Large intestine (tissue), 3 donors: ENCODE data around the gene PTPRN2. TPM values are rescaled to one million over a fixed set of nuclear protein-coding genes. Genes with fewer than 3 reads are reported as not detected.
"Not testable (repeated sequence)": the region's sequence is repeated elsewhere in the genome, so short reads cannot be mapped to it uniquely, and the experiment has no call there.

ENCODE experiments used
- DNase-seq, 2 donors: peaks; one replicate each; pipeline versions ENCODE4 v3.0.0 to v3.0.0-alpha.2; 2013
- H3K27ac ChIP-seq: one replicate; pipeline ENCODE4 v1.5.1; 2013; ENCODE audit warnings: low read length
- H3K27me3 ChIP-seq: 2 replicates; pipeline ENCODE4 v1.6.1; 2013; ENCODE audit warnings: low read length; ENCODE audit not compliant: control insufficient read depth, insufficient read depth
- H3K36me3 ChIP-seq: 2 replicates; pipeline ENCODE4 v1.6.1; 2013; ENCODE audit warnings: low read length; ENCODE audit not compliant: control insufficient read depth, insufficient read depth
- H3K4me1 ChIP-seq: one replicate; pipeline ENCODE4 v1.6.1; 2013; ENCODE audit warnings: low read length; ENCODE audit not compliant: control insufficient read depth, insufficient read depth
- H3K4me3 ChIP-seq: one replicate; pipeline ENCODE4 v1.5.1; 2013; ENCODE audit warnings: low read length
- H3K9me3 ChIP-seq: one replicate; pipeline ENCODE4 v1.6.1; 2013; ENCODE audit warnings: mild to moderate bottlenecking, low read depth, low read length, moderate library complexity; ENCODE audit not compliant: control insufficient read depth
- WGBS: methylation state at CpG from one replicate; pipeline ENCODE4 v1.1.5; 2013; ENCODE audit warnings: low lambda C conversion rate; ENCODE audit not compliant: insufficient coverage; 5-methylcytosine and 5-hydroxymethylcytosine counted together
- polyA plus RNA-seq: library from polyadenylated mRNA; unstranded; fragments of 120-200 nt; gene quantifications from one replicate; pipeline ENCODE4 v1.2.1, GENCODE V29; 2013

Gene PTPRN2
- polyA plus RNA-seq, 1 donor = 13.4 TPM

GRCh38 chr7:157702311-157703023 is 885.2 kb downstream of the PTPRN2 start:
- Histone ChIP-seq H3K9me3 (no peaks in the 10 kb centered on the region), H3K27me3 (peaks cover 9% of the 10 kb centered on the region), H3K27ac (no peak overlapping the region), H3K4me3 (no peak overlapping the region), H3K36me3 (no peaks in the 10 kb centered on the region), H3K4me1 (no peaks in the 10 kb centered on the region)
- no CpG with 5 or more reads among the region's 21 CpGs for WGBS
- no peak for DNase-seq

GRCh38 chr7:157701395-157702180 is 886.0 kb downstream of the PTPRN2 start:
- H3K4me3 ChIP-seq, H3K9me3 ChIP-seq, H3K4me1 ChIP-seq, H3K36me3 ChIP-seq, H3K27ac ChIP-seq, DNase-seq, H3K27me3 ChIP-seq: not testable (repeated sequence)
- WGBS = no CpG with 5 or more reads among the region's 34 CpGs

GRCh38 chr7:157700231-157701005 is 887.2 kb downstream of the PTPRN2 start:
- Histone ChIP-seq H3K4me3 (no peak overlapping the region), H3K27me3 (peaks cover 6% of the 10 kb centered on the region), H3K9me3 (no peaks in the 10 kb centered on the region), H3K36me3 (no peaks in the 10 kb centered on the region), H3K27ac (no peak overlapping the region), H3K4me1 (no peaks in the 10 kb centered on the region)
- no peak for DNase-seq
- 57% methylated on average over 1 of the region's 19 CpGs for WGBS

DNA sequence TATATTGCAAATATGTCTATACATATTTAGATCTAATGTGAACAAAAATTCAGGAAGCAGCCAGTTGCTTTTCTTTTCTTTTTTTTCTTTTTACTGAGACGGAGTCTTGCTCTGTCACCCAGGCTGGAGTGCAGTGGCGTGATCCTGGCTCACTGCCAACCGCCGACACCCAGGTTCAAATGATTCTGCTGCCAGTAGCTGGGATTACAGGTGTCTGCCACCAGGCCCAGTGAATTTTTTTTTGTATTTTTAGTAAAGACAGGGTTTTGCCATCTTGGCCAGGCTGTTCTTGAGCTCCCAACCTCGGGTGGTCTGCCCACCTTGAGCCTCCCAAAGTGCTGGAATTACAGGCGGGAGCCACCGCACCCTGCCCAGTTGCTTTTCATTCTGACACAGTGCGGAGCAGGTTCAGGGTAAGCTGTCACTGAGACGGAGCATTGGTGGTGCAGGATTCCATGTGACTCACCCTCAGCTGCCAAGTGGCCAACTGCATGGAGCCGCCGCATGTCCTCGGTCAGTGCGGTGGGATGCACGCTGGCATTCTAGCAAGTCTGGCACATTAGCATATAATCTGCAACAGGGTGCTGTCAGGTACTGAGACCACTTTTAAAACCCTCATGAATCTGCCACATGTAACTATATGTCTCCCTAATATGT is 888.1 kb downstream of the PTPRN2 start:
- peaks cover 6% of the 10 kb centered on the region for H3K27me3 ChIP-seq
- no peak for DNase-seq
- WGBS = no CpG with 5 or more reads among the region's 14 CpGs

DNA sequence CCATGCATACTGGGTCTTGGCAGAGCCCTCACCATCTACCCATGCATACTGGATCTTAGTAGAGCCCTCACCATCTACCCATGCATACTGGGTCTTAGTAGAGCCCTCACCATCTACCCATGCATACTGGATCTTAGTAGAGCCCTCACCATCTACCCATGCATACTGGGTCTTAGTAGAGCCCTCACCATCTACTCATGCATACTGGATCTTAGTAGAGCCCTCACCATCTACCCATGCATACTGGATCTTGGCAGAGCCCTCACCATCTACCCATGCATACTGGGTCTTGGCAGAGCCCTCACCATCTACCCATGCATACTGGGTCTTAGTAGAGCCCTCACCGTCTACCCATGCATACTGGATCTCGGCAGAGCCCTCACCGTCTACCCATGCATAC is 890.3 kb downstream of the PTPRN2 start:
- not testable (repeated sequence) for DNase-seq, H3K27ac ChIP-seq, H3K36me3 ChIP-seq, H3K9me3 ChIP-seq, H3K4me3 ChIP-seq, H3K4me1 ChIP-seq
- H3K27me3 ChIP-seq = peaks cover 20% of the 10 kb centered on the region
- WGBS = no CpG with 5 or more reads among the region's 3 CpGs

More for the DNA sequence above, 888.1 kb downstream of the PTPRN2 start:
- no peaks in the 10 kb centered on the region for H3K36me3 ChIP-seq
- H3K9me3 ChIP-seq = no peaks in the 10 kb centered on the region
- H3K4me1 ChIP-seq = no peaks in the 10 kb centered on the region
- H3K27ac ChIP-seq = no peak overlapping the region
- H3K4me3 ChIP-seq = no peak overlapping the region

DNA sequence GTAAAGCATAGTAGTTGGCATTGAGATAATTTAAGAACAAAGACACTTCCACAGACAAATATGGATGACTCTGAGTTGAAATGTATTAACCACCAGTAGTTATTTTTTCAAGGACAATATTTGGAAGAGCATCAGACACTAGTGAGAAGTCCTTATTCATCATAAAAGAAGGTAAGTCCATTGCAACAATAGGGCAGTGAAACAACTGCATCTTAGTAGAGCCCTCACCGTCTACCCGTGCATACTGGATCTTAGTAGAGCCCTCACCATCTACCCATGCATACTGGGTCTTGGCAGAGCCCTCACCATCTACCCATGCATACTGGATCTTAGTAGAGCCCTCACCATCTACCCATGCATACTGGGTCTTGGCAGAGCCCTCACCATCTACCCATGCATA is 892.0 kb downstream of the PTPRN2 start:
- not testable (repeated sequence) for H3K4me3 ChIP-seq, H3K27ac ChIP-seq, DNase-seq, H3K9me3 ChIP-seq, H3K4me1 ChIP-seq, H3K36me3 ChIP-seq
- peaks cover 33% of the 10 kb centered on the region for H3K27me3 ChIP-seq
- no CpG with 5 or more reads among the region's 2 CpGs for WGBS

DNA sequence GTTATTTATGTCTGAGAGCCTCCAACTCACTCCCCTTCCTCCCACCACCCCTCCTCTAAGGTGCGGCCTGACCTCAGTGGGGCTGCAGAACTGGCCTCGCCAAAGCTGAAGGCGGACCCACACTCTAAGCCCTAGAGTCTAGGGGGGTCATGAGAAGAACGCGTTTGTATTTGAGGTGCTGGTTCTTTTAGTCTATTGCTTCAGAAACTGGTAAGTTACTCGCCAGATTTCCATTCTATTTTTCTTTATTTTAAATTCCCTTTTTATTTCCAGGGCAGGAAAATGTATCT is 893.3 kb downstream of the PTPRN2 start:
- Histone ChIP-seq H3K27ac (no peak overlapping the region), H3K9me3 (no peaks in the 10 kb centered on the region), H3K4me1 (no peaks in the 10 kb centered on the region), H3K36me3 (no peaks in the 10 kb centered on the region), H3K4me3 (no peak overlapping the region), H3K27me3 (peaks cover 43% of the 10 kb centered on the region)
- no peak for DNase-seq
- WGBS = 45% methylated on average over 1 of the region's 6 CpGs

DNA sequence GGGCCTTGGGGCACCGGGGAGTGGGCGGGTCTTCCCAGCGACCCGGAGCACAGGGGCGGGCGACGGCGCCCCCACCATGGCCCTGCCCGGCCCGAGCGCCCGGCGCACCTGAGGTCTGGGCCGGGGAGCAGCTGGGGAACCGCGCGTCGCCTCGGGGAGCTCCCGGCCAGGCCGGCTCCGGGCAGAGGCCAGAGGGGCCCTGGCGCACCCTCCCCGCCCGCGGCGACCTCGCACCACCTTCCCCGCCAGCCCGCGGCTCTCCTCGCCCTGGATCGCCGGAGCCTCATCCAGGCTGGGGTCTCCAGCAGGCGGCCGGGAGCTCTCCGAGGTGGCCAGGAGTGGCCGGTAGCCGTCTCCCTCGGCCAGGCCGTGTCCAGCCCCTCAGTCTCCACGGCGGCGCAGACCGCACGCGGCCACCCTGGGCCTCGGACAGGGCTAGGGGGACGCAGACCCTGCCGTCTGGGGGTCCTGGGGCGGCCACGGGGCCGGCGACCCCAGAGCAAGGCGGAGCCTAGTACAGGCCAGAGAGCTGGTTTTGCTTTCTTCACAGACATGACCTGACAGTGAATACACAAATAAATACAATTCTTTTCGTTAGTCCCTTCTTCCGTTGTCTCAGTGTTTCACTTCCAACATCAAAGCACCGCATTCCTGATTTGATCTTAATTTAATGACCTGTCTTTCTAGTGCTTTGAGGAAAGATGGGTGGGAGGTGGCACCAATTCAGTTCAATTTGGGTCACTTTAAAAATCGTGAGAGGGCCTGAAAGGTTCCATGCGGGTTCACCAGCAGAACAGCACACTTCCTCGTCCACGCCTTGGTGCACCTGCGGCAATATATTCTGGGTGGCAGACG is 893.9 kb downstream of the PTPRN2 start:
- H3K9me3 ChIP-seq = no peaks in the 10 kb centered on the region
- no peak overlapping the region for H3K27ac ChIP-seq
- H3K4me3 ChIP-seq = no peak overlapping the region
- WGBS = 21% methylated on average over 2 of the region's 64 CpGs
- no peak for DNase-seq
- H3K27me3 ChIP-seq = peaks cover 49% of the 10 kb centered on the region
- no peaks in the 10 kb centered on the region for H3K4me1 ChIP-seq
- no peaks in the 10 kb centered on the region for H3K36me3 ChIP-seq

DNA sequence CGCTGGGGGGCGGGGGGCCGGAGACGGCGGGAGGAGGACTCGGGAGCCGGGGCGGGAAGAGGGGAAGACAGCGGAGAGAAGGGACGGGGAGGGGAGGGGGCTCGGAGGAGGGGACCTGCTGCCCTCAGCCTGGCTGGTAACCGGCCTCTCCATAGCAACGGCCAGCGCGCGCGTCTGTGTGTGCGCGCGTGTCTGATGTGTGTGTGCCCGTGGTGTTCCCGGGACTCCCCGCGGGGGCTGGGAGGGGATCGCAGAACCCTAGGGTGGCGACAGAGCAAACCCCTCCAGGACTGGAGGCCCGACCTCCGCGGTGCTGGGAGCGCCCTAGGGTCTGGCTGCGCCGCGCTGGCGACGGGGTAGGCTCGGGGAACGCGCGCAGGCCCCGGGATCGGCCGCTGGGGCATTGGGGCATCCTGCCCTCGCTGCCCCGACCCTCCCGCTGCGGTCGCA is 894.5 kb downstream of the PTPRN2 start:
- Histone ChIP-seq H3K9me3 (peaks cover 3% of the 10 kb centered on the region), H3K27me3 (peaks cover 55% of the 10 kb centered on the region), H3K36me3 (no peaks in the 10 kb centered on the region), H3K4me3 (no peak overlapping the region), H3K27ac (no peak overlapping the region), H3K4me1 (no peaks in the 10 kb centered on the region)
- WGBS = no CpG with 5 or more reads among the region's 47 CpGs
- DNase-seq = no peak
